A549 (cell line): ENCODE measurements around the gene PTOV1.

Source experiments
- CEBPB ChIP-seq, 2 experiments: fragments of >200 bp in 1 of 2; sonication (Bioruptor Twin) in 1 of 2; formaldehyde crosslinking in 1 of 2; IDR thresholded peaks; 2 replicates each; pipeline ENCODE4 v1.6.1; 2012 to 2016
- CTCF ChIP-seq: fragments of >200 bp; sonication (Bioruptor Twin); formaldehyde crosslinking; IDR thresholded peaks from 3 replicates; pipeline ENCODE4 v1.5.1; 2016
- FOSL2 ChIP-seq, 2 experiments: fragments of 450-650 bp in 1 of 2; fragments of >200 bp in 1 of 2; sonication (Bioruptor Twin) in 1 of 2; formaldehyde crosslinking; IDR thresholded peaks; 2 replicates each; pipeline versions ENCODE4 v1.5.0 to v1.6.1; 2016 to 2020; ENCODE audit warnings: mild to moderate bottlenecking in 1 of 2, moderate library complexity in 1 of 2
- HDAC2 ChIP-seq: fragments of 200-600 bp; sonication (generic); IDR thresholded peaks from 2 replicates; pipeline ENCODE4 v1.6.1; 2016
- JUN ChIP-seq, 2 experiments: fragments of >200 bp; sonication (Bioruptor Twin); formaldehyde crosslinking; IDR thresholded peaks; 2 replicates in 1 of 2; 3 replicates in 1 of 2; pipeline ENCODE4 v1.6.1; 2016 to 2017
- POLR2A ChIP-seq: IDR thresholded peaks from 2 replicates; pipeline ENCODE4 v1.6.1; 2012; ENCODE audit warnings: mild to moderate bottlenecking, low read length

GRCh38 chr19:49840321-49840720, 10.6 kb upstream of the PTOV1 start:
- TF ChIP-seq JUN (IDR thresholded peaks at IDR 0.05): no peak
- TF ChIP-seq FOSL2 (IDR thresholded peaks at IDR 0.05): no peak
- TF ChIP-seq FOSL2 (CRISPR knock-in tag; IDR thresholded peaks at IDR 0.05): no peak
- TF ChIP-seq CTCF: no peak
- TF ChIP-seq POLR2A: no peak
- TF ChIP-seq HDAC2: no peak
- TF ChIP-seq CEBPB (IDR thresholded peaks at IDR 0.05): no peak
